GM19452 (cell line): ENCODE results near the gene KLK6.
"Not testable (repeated sequence)": the region's sequence is repeated elsewhere in the genome, so short reads cannot be mapped to it uniquely, and the experiment has no call there.

Source experiments
- ATAC-seq: cut with Tn5 transposase; IDR thresholded peaks from one replicate; pipeline ENCODE4 v1.9.1; 2021; ENCODE audit not compliant: unreplicated experiment

The KLK6 gene

DNA sequence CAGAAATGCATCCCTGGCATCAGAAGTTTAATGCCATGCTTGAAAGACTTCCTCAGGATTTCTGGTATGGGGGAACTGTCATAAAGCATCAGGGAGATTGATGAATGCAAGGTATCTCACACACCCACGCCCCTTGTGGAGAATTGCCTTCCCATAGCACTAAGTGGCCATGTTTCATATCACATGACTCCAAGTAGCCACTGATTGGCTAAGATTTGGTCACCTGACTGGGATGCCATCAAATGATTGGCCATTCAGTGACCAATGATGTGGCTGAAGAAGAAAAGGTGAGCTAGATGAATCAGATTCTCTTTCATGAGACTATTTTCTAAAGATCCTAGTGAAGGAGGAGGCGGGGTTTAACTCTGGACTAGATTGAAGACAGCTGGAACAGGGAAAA, 24.7 kb upstream of the KLK6 start:
- ATAC-seq: no peak

DNA sequence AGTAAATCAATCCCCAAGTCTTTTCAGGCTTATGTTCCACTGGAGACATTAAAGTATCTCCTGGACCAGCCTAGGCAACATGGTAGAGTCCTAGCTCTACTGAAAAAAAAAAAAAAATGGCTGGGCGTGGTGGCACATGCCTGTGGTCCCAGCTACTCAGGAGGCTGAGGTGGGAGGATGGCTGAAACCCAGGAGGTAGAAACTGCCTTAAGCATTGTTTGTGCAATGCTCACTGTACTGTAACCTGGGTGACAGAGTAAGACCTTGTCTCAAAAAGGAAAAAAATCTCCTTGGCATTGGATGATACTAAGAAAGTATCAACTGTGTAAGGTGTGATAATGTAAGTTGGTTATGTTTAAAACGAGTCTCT, 23.3 kb upstream of the KLK6 start:
- no peak for ATAC-seq

GRCh38 chr19:50984416-50984815, 15.0 kb upstream of the KLK6 start:
- not testable (repeated sequence) for ATAC-seq

DNA sequence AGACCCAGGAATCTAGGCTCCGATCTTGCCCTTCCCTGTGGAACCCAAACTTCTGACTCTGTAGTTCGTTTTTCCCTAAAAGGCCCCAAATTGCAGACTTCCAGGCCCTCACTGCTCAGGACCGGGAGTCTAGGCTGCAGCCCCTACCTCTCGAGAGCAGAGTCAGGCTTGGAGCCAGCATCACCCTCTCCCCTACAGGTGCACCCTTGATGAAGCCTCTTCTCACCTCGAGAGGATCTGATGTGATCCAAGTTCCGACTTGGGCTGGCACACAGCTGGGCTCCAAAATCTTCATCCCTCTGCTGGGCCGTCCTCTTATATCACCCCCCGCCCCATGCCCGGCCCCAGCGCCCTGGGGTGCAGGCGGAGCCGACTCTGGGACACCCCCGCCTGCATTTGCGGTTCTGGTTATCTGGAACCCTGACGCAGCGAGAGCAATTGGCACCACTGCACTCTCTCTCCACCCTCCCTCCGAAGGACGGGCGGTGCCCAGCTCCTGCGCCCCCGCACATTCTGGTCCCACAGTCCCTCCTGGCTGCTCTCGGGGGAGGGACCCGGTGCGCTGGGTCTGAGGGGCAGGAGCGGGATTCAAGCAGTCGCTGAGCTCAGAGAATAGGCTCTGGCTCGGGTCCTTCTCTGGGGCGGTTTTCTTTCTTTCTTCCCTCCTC, 14.4 kb upstream of the KLK6 start, which contains the start of gene KLK7:
TSS of gene KLK7 (minus strand) at position 293 of the 668 bp plus-strand sequence. CDS start 1,518 bp downstream, outside the sequence.
- no peak for ATAC-seq

GRCh38 chr19:50982186-50982585, 12.8 kb upstream of the KLK6 start:
- ATAC-seq: no peak

GRCh38 chr19:50981587-50982146, 12.3 kb upstream of the KLK6 start:
- no peak for ATAC-seq

DNA sequence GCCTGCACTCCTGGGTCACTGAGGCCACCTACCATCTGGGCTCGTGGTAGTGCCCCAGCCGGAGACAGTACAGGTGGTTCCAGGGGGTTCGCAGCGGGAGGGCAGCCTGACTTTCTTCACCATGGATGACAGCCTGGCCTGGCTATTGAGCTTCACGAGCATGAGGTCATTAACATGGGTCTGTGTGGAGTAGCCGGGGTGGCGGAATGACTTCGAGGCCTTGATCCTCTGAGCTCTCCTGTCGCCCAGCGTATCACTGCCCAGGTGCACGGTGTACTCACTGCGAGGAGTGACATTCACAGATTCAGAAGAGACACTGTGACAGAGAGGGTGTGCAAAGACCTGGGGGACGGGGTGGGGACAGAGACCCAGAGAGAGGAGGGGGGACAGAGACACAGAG, 10.8 kb upstream of the KLK6 start:
- no peak for ATAC-seq

DNA sequence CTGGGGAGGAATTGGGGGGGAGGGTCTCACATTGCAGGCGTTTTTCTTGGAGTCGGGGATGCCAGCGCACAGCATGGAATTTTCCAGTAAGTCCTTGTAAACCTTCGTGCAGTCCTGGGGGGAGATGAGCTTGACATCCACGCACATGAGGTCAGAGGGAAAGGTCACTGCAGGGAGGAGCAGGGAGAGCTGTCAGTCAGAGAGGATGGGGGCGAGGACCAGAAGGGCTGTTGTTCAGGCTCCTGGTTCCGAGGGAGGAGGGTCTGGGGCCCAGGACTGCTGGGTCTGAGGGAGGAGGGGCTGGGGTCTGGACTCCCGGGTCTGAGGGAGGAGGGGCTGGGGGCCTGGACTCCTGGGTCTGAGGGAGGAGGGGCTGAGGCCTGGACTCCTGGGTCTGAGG, 10.4 kb upstream of the KLK6 start:
- ATAC-seq: no peak

- ATAC-seq: no peak
These were observed 9.5 kb upstream of the KLK6 start for GRCh38 chr19:50978772-50979390.

- ATAC-seq: no peak
These were observed 8.2 kb upstream of the KLK6 start for GRCh38 chr19:50977626-50978025.

DNA sequence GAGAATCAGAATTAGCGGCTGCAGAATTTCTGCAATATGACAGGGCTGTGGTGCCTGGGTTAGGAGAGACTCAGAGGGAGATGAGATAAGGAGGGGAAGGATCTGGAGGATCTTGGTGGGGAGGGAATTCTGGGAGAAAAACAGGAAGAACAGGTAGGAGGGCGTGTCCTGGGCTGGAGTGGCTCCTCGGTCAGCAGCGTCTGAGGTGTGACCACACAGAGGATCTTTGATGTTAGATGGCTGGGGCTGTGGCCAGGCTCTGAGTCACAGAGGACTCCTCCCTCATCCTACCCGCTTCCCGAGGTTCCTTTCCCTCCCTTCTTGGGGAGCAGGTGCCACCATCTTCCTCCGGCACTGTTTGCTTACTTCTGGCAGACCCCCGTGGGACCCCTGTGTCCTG, 6.4 kb upstream of the KLK6 start:
- no peak for ATAC-seq

DNA sequence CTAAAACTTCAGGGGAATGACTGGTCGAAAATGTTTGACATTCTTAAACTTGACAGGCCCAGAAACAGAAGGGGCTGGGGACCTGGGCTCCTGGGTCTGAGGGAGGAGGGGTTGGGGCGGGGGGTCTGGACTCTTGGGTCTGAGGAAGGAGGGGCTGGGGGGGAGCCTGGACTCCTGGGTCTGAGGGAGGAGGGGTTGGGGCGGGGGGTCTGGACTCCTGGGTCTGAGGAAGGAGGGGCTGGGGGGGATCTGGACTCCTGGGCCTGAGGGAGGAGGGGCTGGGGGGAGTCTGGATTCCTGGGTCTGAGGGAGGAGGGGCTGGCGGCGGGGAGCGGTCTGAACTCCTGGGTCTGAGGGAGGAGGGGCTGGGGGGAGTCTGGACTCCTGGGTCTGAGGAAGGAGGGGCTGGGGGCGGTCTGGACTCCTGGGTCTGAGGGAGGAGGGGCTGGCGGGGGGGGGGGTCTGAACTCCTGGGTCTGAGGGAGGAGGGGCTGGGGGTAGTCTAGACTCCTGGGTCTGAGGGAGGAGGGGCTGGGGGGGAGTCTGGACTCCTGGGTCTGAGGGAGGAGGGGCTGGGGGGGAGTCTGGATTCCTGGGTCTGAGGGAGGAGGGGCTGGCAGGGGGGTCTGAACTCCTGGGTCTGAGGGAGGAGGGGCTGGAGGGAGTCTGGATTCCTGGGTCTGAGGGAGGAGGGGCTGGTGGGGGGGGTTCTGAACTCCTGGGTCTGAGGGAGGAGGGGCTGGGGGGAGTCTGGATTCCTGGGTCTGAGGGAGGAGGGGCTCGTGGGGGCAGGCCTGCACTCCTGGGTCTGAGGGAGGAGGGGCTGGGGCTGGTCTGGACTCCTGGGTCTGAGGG, 5.5 kb upstream of the KLK6 start:
- ATAC-seq: no peak

DNA sequence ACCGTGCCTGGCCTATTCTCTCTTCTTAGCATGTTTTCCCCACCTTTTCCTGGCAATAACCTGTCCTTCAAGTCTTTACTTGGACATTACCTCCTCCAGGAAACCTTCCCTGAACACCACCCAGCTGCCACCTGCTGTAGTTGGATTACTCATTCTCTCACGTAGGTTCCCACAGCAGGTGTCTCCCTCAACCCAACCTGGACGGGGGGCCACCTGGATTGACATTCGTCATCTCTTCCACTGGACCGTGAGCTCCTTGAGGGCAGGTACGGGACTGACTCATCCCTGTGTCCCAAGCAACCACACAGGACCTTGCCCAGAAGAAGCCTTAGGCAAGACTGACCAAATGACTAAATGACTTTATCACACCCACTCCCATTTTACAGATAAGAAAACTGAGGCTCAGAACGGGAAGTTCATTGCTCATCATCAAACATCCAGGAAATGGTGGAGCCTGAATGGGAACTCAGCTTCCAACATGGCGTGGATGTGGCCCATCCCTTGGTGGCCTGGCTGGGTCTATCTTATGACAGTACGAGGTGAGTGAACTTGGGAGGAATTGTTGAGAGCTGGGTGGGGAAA, 3.5 kb upstream of the KLK6 start:
- ATAC-seq: no peak

DNA sequence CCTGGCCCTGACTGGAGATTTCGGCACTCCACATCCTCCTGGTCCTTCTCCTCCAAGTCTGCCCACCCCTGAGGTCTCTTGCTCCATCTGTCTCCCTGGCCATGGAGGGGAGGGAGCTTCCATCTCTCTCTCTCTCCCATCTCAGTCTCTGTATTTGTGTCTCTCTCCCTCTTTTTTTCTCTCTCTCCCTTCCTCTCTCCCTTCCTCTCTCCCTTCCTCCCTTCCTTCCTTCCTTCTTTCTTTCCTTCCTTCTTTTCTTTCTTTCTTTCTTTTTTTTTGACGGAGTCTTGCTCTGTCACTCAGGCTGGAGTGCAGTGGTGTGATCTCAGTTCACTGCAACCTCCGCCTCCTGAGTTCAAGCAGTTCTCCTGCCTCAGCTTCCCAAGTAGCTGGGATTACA, 419 bp upstream of the KLK6 start:
- ATAC-seq: not testable (repeated sequence)

DNA sequence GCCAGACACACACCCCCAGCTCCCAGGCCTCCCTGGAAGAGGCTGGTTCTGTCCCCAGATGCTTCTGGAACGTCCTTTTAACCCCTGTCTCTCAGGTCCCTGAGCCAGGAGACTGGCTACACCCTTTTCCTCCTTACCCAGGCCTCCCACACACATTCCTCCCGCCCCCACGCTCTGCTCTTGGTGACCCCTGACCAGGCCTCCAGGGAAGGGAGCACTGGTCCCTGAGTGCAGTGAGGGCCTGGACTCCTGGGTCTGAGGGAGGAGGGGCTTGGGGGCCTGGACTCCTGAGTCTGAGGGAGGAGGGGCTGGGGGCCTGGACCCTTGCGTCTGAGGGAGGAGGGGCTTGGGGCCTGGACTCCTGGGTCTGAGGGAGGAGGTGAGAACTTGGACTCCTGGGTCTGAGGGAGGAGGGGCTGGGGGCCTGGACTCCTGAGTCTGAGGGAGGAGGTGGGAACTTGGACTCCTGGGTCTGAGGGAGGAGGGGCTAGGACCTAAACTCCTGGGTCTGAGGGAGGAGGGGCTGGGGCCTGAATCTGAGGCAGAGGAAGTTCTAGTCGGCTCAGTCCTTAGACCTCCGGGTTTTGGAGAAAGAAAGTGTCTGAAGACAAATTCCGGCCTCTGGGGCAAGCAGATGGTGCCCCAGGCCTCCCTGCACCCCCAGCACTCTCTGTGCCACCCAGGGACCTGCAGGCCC, 527 bp downstream of the KLK6 start:
- no peak for ATAC-seq

DNA sequence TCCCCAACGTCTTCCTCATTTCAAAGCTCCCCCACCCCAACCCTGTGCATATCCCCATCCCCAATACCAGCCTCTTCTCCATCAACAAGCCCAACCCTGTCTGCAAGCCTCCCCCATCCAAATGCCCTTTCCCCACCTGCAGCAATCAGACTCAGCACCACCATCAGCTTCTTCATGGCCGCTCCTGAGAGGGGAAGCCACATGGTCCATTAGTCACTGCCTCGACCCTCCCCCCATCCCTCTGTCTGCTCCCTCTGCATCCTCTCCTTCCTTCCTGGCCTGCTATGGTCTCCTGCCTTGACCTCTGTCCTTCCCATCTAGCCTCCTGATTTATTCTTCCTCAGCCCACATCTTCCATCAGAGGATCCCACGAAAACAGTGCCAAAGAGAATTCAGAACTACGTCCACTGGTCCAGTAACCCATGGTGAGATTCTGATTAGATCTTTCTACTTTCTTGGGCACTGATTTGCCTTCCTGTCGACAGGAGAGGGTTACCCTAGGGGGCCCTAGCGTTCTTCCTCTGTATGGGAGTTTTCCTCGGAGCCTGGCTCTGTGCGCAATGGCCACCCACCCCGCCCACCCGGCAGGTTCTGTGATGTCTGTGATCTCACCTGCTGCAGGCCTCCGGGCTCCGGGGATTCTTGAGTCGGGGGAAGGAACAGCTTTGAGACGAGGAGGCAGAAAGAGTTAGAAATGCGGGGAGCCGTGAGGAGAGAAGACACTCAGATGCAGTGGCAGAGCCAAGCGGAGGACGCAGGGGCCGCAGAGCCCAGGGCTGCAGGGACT, 1.3 kb downstream of the KLK6 start:
- ATAC-seq: no peak

DNA sequence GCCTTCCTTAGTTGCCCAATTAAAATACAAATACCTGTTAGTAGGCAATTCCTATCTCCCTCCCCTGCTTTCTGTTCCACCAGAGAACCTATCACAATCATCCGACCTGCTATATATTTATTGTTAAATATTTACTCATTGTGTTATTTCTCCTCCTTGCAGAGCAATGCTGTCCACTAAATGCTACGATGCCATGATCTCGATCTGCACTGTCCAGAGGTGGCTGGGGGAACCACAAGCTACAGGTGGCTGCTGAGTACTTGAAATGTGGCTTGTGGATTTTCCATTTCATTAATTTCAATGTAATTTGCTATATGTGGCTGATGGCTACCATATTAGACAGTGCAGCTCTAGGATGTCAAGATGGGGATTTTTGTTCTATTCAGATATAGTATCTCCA, 5.1 kb downstream of the KLK6 start:
- ATAC-seq: no peak

- no peak for ATAC-seq
These were observed 6.0 kb downstream of the KLK6 start for GRCh38 chr19:50963381-50963780.

DNA sequence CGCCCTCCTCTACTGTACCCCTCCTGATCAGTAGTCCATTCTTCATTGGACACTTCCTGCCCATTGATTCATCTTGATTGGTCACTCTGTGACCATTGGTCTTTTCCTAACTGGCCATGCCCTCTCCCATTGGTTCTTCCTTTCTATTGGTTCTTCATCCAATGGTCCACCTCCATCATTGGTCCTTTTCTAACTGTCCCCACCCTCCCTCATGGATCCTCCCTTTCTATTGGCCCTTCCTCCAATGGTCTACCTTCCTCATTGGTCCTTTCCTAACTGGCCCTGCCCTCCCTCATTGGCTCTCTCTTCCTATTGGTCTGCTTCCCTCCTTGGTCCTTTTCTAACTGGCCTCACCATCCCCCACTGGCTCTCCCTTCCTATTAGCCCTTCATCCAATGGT, 7.1 kb downstream of the KLK6 start:
- ATAC-seq: no peak
